Adrenal gland (tissue), 12 donors: ENCODE results near the gene METTL4. TPM values are rescaled to one million over a fixed set of nuclear protein-coding genes. Genes with fewer than 3 reads are reported as not detected.
A peak's percentile ranks its signal among the peaks of the same experiment; 100 is the strongest.
"Not testable (repeated sequence)": the region's sequence is repeated elsewhere in the genome, so short reads cannot be mapped to it uniquely, and the experiment has no call there.

Experiments used
- DNase-seq, 7 donors: peaks; one replicate each; pipeline ENCODE4 v3.0.0-alpha.2; 2019 to 2020
- H3K27ac ChIP-seq, 5 donors: fragments of 200-600 bp; sonication (generic) in 4 of 5; 1 replicate in 3 of 5; 2 replicates in 2 of 5; pipeline versions ENCODE4 v1.5.1 to v1.8.0; 2016 to 2020; ENCODE audit warnings: mild to moderate bottlenecking in 1 of 5
- H3K27me3 ChIP-seq: fragments of 200-600 bp; 2 replicates; pipeline ENCODE4 v1.8.0; 2021
- H3K36me3 ChIP-seq, 2 donors: fragments of 200-600 bp; replicated peaks in 1 of 2; 1 replicate in 1 of 2; 2 replicates in 1 of 2; pipeline versions ENCODE4 v1.5.1 to v1.8.0; 2018 to 2022
- H3K4me1 ChIP-seq, 2 donors: fragments of 200-600 bp; replicated peaks in 1 of 2; 1 replicate in 1 of 2; 2 replicates in 1 of 2; pipeline versions ENCODE4 v1.5.1 to v1.8.0; 2018 to 2021
- H3K4me3 ChIP-seq, 4 donors: fragments of 200-600 bp; sonication (generic) in 3 of 4; one replicate each; pipeline ENCODE4 v1.5.1; 2016 to 2018
- H3K9me3 ChIP-seq, 3 donors: fragments of 200-600 bp; sonication (generic) in 1 of 3; replicated peaks in 1 of 3; 1 replicate in 2 of 3; 2 replicates in 1 of 3; pipeline versions ENCODE4 v1.5.1 to v1.8.0; 2016 to 2021
- CTCF ChIP-seq, 6 experiments: fragments of 450-650 bp in 4 of 6; fragments of 200-600 bp in 2 of 6; sonication (generic) in 1 of 6; IDR thresholded peaks; 1 replicate in 5 of 6; 2 replicates in 1 of 6; pipeline versions ENCODE4 v1.5.1 to v1.8.0; 2016 to 2021; ENCODE audit warnings: antibody characterized with exemption in 6 of 6, mild to moderate bottlenecking in 2 of 6, moderate library complexity in 1 of 6
- POLR2A ChIP-seq, 2 donors: fragments of 450-650 bp; IDR thresholded peaks; one replicate each; pipeline ENCODE4 v1.6.1; 2017; ENCODE audit warnings: antibody characterized with exemption in 2 of 2, mild to moderate bottlenecking in 2 of 2, moderate library complexity in 1 of 2
- WGBS, 4 donors: extraction: QIAGEN DNeasy Blood & Tissue Kit in 2 of 4; methylation state at CpG; one replicate each; pipeline versions ENCODE4 v1.1.5 to v1.1.7; 2013 to 2017; 5-methylcytosine and 5-hydroxymethylcytosine counted together
- intact Hi-C, 2 donors: fragments of 100-400 bp; cut with DNase I; formaldehyde crosslinking; loops; one replicate each; pipeline versions ENCODE4 v1.14.1 to v1.15.0; 2022 to 2023
- polyA plus RNA-seq, 3 donors: library from polyadenylated mRNA; stranded (reverse); fragments of 200-250 nt in 2 of 3; fragments of 350-450 nt in 1 of 3; fragmentation: Illumina TruSeq in 1 of 3; extraction: RNeasy Lipid Tissue Mini Kit (QIAGEN cat#74804) in 1 of 3; gene quantifications; one replicate each; pipeline ENCODE4 v1.2.3, GENCODE V29; 2013 to 2014
- total RNA-seq, 9 donors: library from RNA; depleted of rRNA in 4 of 9; stranded (reverse); fragments of >200 nt in 4 of 9; fragments of 120-200 nt in 1 of 9; fragmentation: NEBNext Ultra II Directional in 1 of 9; extraction: Animal tissue kit (Norgen Biotek cat#: 25700) in 1 of 9; gene quantifications; one replicate each; pipeline versions ENCODE4 v1.1.0 to v1.2.4, GENCODE V29; 2013 to 2023
- donor health status: healthy with polysubstance abuse.
- donor health status: Bipolar disorder and iron deficiency.
- donor health status: DM: yes; HTN: yes; CAD: no.
- donor health status: DM: no; HTN: no; CAD: no.
- donor health status: DM: no; HTN: no; CAD: no.
- donor health status: DM: yes; HTN: yes; CAD: no.

Gene METTL4
- total and polyA plus RNA-seq, 12 donors, result 1.3 to 8.7 (median 5.7) TPM

- Histone ChIP-seq H3K4me1 (no peaks in the 10 kb centered on the region), H3K27ac (no peak overlapping the region), H3K4me3 (no peak overlapping the region), H3K27me3 (no peaks in the 10 kb centered on the region), H3K36me3 (no peaks in the 10 kb centered on the region), H3K9me3 (no peaks in the 10 kb centered on the region)
- WGBS, 4 donors, result 81 to 91% (median 88%) methylated on average over 2 of the region's 2 CpGs
- TF ChIP-seq CTCF (IDR thresholded peaks at IDR 0.05) (no peak), POLR2A (IDR thresholded peaks at IDR 0.05) (no peak)
- DNase-seq, result no peak
- intact Hi-C loops, result loop anchor here in 1 of 2 donors (10.0 kb wide), 1 partner anchor 427 kb away; no protein-coding TSS in a partner anchor
Measured at GRCh38 chr18:2531751-2532150, 39.6 kb downstream of the METTL4 start.

GRCh38 chr18:2529154-2529553 is 42.2 kb downstream of the METTL4 start:
- Histone ChIP-seq H3K27ac (no peak overlapping the region), H3K4me3 (no peak overlapping the region), H3K9me3 (no peaks in the 10 kb centered on the region), H3K36me3 (no peaks in the 10 kb centered on the region), H3K27me3 (no peaks in the 10 kb centered on the region), H3K4me1 (no peaks in the 10 kb centered on the region)
- intact Hi-C loops, result no loop called here
- DNase-seq, result peak in 1 of 7 donors; percentile 22
- 91 to 95% (median 94%) methylated on average over 7 of the region's 7 CpGs for WGBS, 4 donors
- TF ChIP-seq CTCF (IDR thresholded peaks at IDR 0.05), result no peak

GRCh38 chr18:2526329-2526728 is 45.0 kb downstream of the METTL4 start:
- H3K9me3 ChIP-seq, result no peaks in the 10 kb centered on the region
- no peak for TF ChIP-seq POLR2A (IDR thresholded peaks at IDR 0.05)
- TF ChIP-seq CTCF (IDR thresholded peaks at IDR 0.05), result no peak
- no peaks in the 10 kb centered on the region for H3K4me1 ChIP-seq
- intact Hi-C loops, result no loop called here
- no peaks in the 10 kb centered on the region for H3K36me3 ChIP-seq
- H3K27ac ChIP-seq, result no peak overlapping the region
- H3K4me3 ChIP-seq, result no peak overlapping the region
- H3K27me3 ChIP-seq, result no peaks in the 10 kb centered on the region
- DNase-seq, result no peak
- WGBS, 4 donors, result 69 to 92% (median 75%) methylated on average over 2 of the region's 2 CpGs

GRCh38 chr18:2524794-2525198 is 46.5 kb downstream of the METTL4 start:
- WGBS, 4 donors, result 10 to 22% (median 15%) methylated on average over 2 of the region's 2 CpGs
- not testable (repeated sequence) for H3K27me3 ChIP-seq

GRCh38 chr18:2522112-2522511 is 49.2 kb downstream of the METTL4 start:
- intact Hi-C loops, result no loop called here
- no peaks in the 10 kb centered on the region for H3K9me3 ChIP-seq
- TF ChIP-seq POLR2A (IDR thresholded peaks at IDR 0.05) (no peak), CTCF (IDR thresholded peaks at IDR 0.05) (no peak)
- 90 to 93% (median 93%) methylated on average over 4 of the region's 4 CpGs for WGBS, 4 donors
- no peak overlapping the region for H3K27ac ChIP-seq
- H3K27me3 ChIP-seq, result no peaks in the 10 kb centered on the region
- no peak for DNase-seq
- no peak overlapping the region for H3K4me3 ChIP-seq
- no peaks in the 10 kb centered on the region for H3K4me1 ChIP-seq
- no peaks in the 10 kb centered on the region for H3K36me3 ChIP-seq

More at GRCh38 chr18:2524794-2525198, 46.5 kb downstream of the METTL4 start:
- H3K4me1 ChIP-seq, H3K9me3 ChIP-seq, H3K36me3 ChIP-seq, H3K4me3 ChIP-seq, DNase-seq, H3K27ac ChIP-seq, intact Hi-C loops: not testable (repeated sequence)
